OCI-LY3 (cell line): ENCODE data around the gene POLR2J2.
"Not testable (repeated sequence)": the region's sequence is repeated elsewhere in the genome, so short reads cannot be mapped to it uniquely, and the experiment has no call there.

Source experiments
- CTCF ChIP-seq: fragments of 200-600, 300-600 bp; sonication (generic); IDR thresholded peaks from 2 replicates; pipeline ENCODE4 v1.5.1; 2014; ENCODE audit warnings: antibody characterized with exemption, low read length, low read depth
- EZH2phosphoT487 ChIP-seq: fragments of 200-600 bp; shearing (Covaris generic); IDR thresholded peaks from 2 replicates; pipeline ENCODE4 v1.6.1; 2018; ENCODE audit warnings: antibody characterized with exemption, mixed run types, low read depth

- TF ChIP-seq CTCF, EZH2phosphoT487: not testable (repeated sequence)
Observed at GRCh38 chr7:102698962-102699750, 27.7 kb upstream of the POLR2J2 start.
